ENCODE results near the gene SPAM1. TPM values are rescaled to one million over a fixed set of nuclear protein-coding genes. Genes with fewer than 3 reads are reported as not detected.

The SPAM1 gene
- total RNA-seq, 2 experiments from 2014 or later: not detected

- ChIA-PET POLR2A (no interaction called here), CTCF (no interaction called here)
- DNase-seq (no peak), ATAC-seq (ENCODE audit: poor library complexity) (no peak)
- intact Hi-C loops (cut with DNase I, micrococcal nuclease): no loop called here
- Histone ChIP-seq H3K4me1 (ENCODE audit: insufficient read depth, low read length) (no peaks in the 10 kb centered on the region), H3K36me3 (ENCODE audit: insufficient read depth, low read length) (no peaks in the 10 kb centered on the region), H3K4me3 (ENCODE audit: low read length) (no peak overlapping the region), H3K27me3 (ENCODE audit: control insufficient read depth in 1 of 2, insufficient read depth in 2 of 2, low read length in 2 of 2) (no peaks in the 10 kb centered on the region), H3K27ac (ENCODE audit: low read depth in 1 of 2, low read length in 2 of 2) (no peak overlapping the region), H3K9me3 (ENCODE audit: control insufficient read depth in 1 of 2, insufficient read depth in 1 of 2, low read length in 2 of 2) (no peaks in the 10 kb centered on the region)
- Mint-ChIP-seq H3K4me3 (no peak overlapping the region), H3K36me3 (ENCODE audit: low read depth) (no peaks in the 10 kb centered on the region), H3K27ac (no peak overlapping the region), H3K9me3 (no peaks in the 10 kb centered on the region), H3K4me1 (ENCODE audit: low read depth) (no peaks in the 10 kb centered on the region), H3K27me3 (no peaks in the 10 kb centered on the region)
- TF ChIP-seq CTCF (IDR thresholded peaks at IDR 0.05): no peak
Observed at GRCh38 chr7:123901101-123901500, 23.9 kb upstream of the SPAM1 start.

DNA sequence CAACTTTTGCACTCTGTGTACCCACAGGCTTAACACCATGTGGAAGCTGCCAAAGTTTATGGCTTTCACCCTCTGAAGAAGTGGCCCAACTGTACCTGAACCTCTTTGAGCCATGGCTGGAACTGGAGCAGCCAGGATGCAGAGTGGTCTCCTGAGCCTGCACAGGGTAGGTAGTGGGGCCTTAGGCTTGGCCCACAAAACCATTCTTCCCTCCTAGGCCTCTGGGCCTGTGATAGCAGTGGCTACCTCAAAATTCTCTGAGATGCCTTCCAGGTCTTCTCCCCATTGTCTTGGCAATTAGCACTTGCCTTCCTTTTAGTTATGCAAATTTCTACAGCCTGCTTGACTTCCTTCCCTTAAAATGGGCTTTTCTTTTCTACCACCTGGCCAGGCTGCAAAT lies 19.3 kb upstream of the SPAM1 start:
- DNase-seq (no peak), ATAC-seq (ENCODE audit: poor library complexity) (no peak)
- Mint-ChIP-seq H3K27ac (no peak overlapping the region), H3K36me3 (ENCODE audit: low read depth) (no peaks in the 10 kb centered on the region), H3K27me3 (peaks cover 5% of the 10 kb centered on the region), H3K4me3 (no peak overlapping the region), H3K4me1 (ENCODE audit: low read depth) (no peaks in the 10 kb centered on the region), H3K9me3 (no peaks in the 10 kb centered on the region)
- H3K4me1 ChIP-seq (ENCODE audit: insufficient read depth, low read length): no peaks in the 10 kb centered on the region
- TF ChIP-seq CTCF (IDR thresholded peaks at IDR 0.05): no peak
- H3K27ac ChIP-seq (ENCODE audit: low read depth in 1 of 2, low read length in 2 of 2): no peak overlapping the region
- no peaks in the 10 kb centered on the region for H3K27me3 ChIP-seq (ENCODE audit: control insufficient read depth in 1 of 2, insufficient read depth in 2 of 2, low read length in 2 of 2)
- H3K4me3 ChIP-seq (ENCODE audit: low read length): no peak overlapping the region
- ChIA-PET CTCF (no interaction called here), POLR2A (no interaction called here)
- no peaks in the 10 kb centered on the region for H3K36me3 ChIP-seq (ENCODE audit: insufficient read depth, low read length)
- intact Hi-C loops (cut with DNase I, micrococcal nuclease): no loop called here
- H3K9me3 ChIP-seq (ENCODE audit: control insufficient read depth in 1 of 2, insufficient read depth in 1 of 2, low read length in 2 of 2): no peaks in the 10 kb centered on the region

GRCh38 chr7:123916240-123916724 lies 8.8 kb upstream of the SPAM1 start:
- POLR2A ChIA-PET: no interaction called here
- Mint-ChIP-seq H3K9me3 (no peaks in the 10 kb centered on the region), H3K27me3 (no peaks in the 10 kb centered on the region), H3K4me1 (ENCODE audit: low read depth) (no peaks in the 10 kb centered on the region), H3K27ac (no peak overlapping the region), H3K4me3 (no peak overlapping the region), H3K36me3 (ENCODE audit: low read depth) (no peaks in the 10 kb centered on the region)
- ATAC-seq (ENCODE audit: poor library complexity) (no peak), DNase-seq (no peak)
- Histone ChIP-seq H3K27me3 (ENCODE audit: control insufficient read depth in 1 of 2, insufficient read depth in 2 of 2, low read length in 2 of 2) (peaks cover 0 to 3% of the 10 kb centered on the region in 2 experiments), H3K9me3 (ENCODE audit: control insufficient read depth in 1 of 2, insufficient read depth in 1 of 2, low read length in 2 of 2) (no peaks in the 10 kb centered on the region), H3K27ac (ENCODE audit: low read depth in 1 of 2, low read length in 2 of 2) (no peak overlapping the region), H3K36me3 (ENCODE audit: insufficient read depth, low read length) (no peaks in the 10 kb centered on the region), H3K4me3 (ENCODE audit: low read length) (no peak overlapping the region), H3K4me1 (ENCODE audit: insufficient read depth, low read length) (no peaks in the 10 kb centered on the region)
- CTCF ChIA-PET: no interaction called here
- TF ChIP-seq CTCF (IDR thresholded peaks at IDR 0.05): no peak
- intact Hi-C loops (cut with DNase I, micrococcal nuclease): no loop called here
